HepG2 (cell line): ENCODE measurements around the gene TEX26. TPM values are rescaled to one million over a fixed set of nuclear protein-coding genes. Genes with fewer than 3 reads are reported as not detected.

Experiments used
- ATAC-seq: fragments of 200-7000 bp; cut with Tn5 transposase; 3 replicates; pipeline ENCODE4 v1.9.1; 2020; ENCODE audit warnings: mild to moderate bottlenecking, moderate library complexity
- BruUV-seq: library from RNA; stranded (reverse); fragments of 400-500 nt; replicated peaks from 2 replicates; lab custom pipeline; 2021; lab: Mats Ljungman, UMichigan
- CTCF ChIA-PET: fragments of 300-600 bp; formaldehyde crosslinking; extraction: SDS; loops from one replicate; lab custom pipeline; 2021; ENCODE audit warnings: low total read pairs, inconsistent platforms, low intra/inter-chr PET ratio; lab: Yijun Ruan, JAX
- POLR2A ChIA-PET: fragments of 350-600 bp; sonication (Branson Sonifier 250); formaldehyde crosslinking; loops from one replicate; lab custom pipeline; 2020; ENCODE audit warnings: antibody characterized with exemption, inconsistent platforms; lab: Yijun Ruan, JAX
- DNase-seq: peaks from one replicate; pipeline ENCODE4 v3.0.0-alpha.2; 2015; ENCODE audit warnings: low spot score
- FAIRE-seq: peaks from 3 replicates; lab custom pipeline; 2011; peaks lifted over from hg19 to GRCh38; lab: Jason Lieb, UNC
- H2AFZ ChIP-seq: one replicate; pipeline ENCODE4 v1.6.1; 2011; ENCODE audit warnings: low read length, inconsistent platforms
- H3K27ac ChIP-seq: fragments of 300-600 bp; 3 replicates; pipeline ENCODE4 v1.8.0; 2011; ENCODE audit warnings: mixed run types, mild to moderate bottlenecking, mixed read lengths, low read length, inconsistent platforms; ENCODE audit not compliant: insufficient read depth; ENCODE audit errors: extremely low read length
- H3K27me3 ChIP-seq, 2 experiments: fragments of 200-600 bp in 1 of 2; 2 replicates in 1 of 2; 3 replicates in 1 of 2; pipeline versions ENCODE4 v1.6.0 to v1.8.0; 2011; ENCODE audit warnings: low read length in 2 of 2, mild to moderate bottlenecking in 2 of 2, moderate library complexity in 2 of 2, inconsistent platforms in 1 of 2; ENCODE audit not compliant: insufficient read depth in 2 of 2, control insufficient read depth in 1 of 2
- H3K36me3 ChIP-seq, 2 experiments: fragments of 200-600 bp in 1 of 2; replicated peaks in 1 of 2; 2 replicates in 1 of 2; 3 replicates in 1 of 2; pipeline versions ENCODE4 v1.5.1 to v1.8.0; 2011; ENCODE audit warnings: low read length in 2 of 2, inconsistent platforms in 1 of 2; ENCODE audit not compliant: insufficient read depth in 2 of 2, control insufficient read depth in 1 of 2
- H3K4me1 ChIP-seq: 2 replicates; pipeline ENCODE4 v1.5.1; 2012; ENCODE audit warnings: low read length, inconsistent platforms; ENCODE audit not compliant: insufficient read depth
- H3K4me2 ChIP-seq: 2 replicates; pipeline ENCODE4 v1.6.0; 2011; ENCODE audit warnings: low read depth, low read length, inconsistent platforms
- H3K4me3 ChIP-seq, 3 experiments: fragments of 200-600 bp in 1 of 3; sonication (generic), shearing (Covaris generic) in 1 of 3; replicated peaks in 1 of 3; 2 replicates each; pipeline ENCODE4 v1.5.1; 2011 to 2016; ENCODE audit warnings: low read length in 3 of 3, inconsistent platforms in 2 of 3, low read depth in 2 of 3, mild to moderate bottlenecking in 2 of 3, control low read depth in 1 of 3, mixed read lengths in 1 of 3; ENCODE audit not compliant: insufficient read depth in 1 of 3
- H3K79me2 ChIP-seq: one replicate; pipeline ENCODE4 v1.6.1; 2011; ENCODE audit warnings: low read length, inconsistent platforms; ENCODE audit not compliant: insufficient read depth
- H3K9ac ChIP-seq: 2 replicates; pipeline ENCODE4 v1.6.0; 2011; ENCODE audit warnings: mild to moderate bottlenecking, low read depth, low read length, inconsistent platforms; ENCODE audit not compliant: insufficient read depth
- H3K9me3 ChIP-seq: 2 replicates; pipeline ENCODE4 v1.5.1; 2012; ENCODE audit warnings: mild to moderate bottlenecking, low read length
- H4K20me1 ChIP-seq: 2 replicates; pipeline ENCODE4 v1.6.0; 2011; ENCODE audit warnings: inconsistent platforms, mild to moderate bottlenecking, low read length, moderate library complexity; ENCODE audit not compliant: insufficient read depth
- CEBPB ChIP-seq: IDR thresholded peaks from 2 replicates; pipeline ENCODE4 v1.6.1; 2011; ENCODE audit warnings: low read depth, low read length, improper control_type of control experiment, borderline replicate concordance
- CEBPG ChIP-seq: IDR thresholded peaks from 2 replicates; pipeline ENCODE4 v1.6.1; 2016
- HMGXB4 ChIP-seq, 2 experiments: sonication (generic) in 1 of 2; formaldehyde crosslinking in 1 of 2; IDR thresholded peaks; 2 replicates each; pipeline versions ENCODE4 v1.4.0 to v1.6.1; 2018 to 2020; ENCODE audit warnings: missing genetic modification reagents in 2 of 2, borderline replicate concordance in 1 of 2, low read depth in 1 of 2, mild to moderate bottlenecking in 1 of 2, missing biosample characterization in 1 of 2
- ISX ChIP-seq: sonication (generic); formaldehyde crosslinking; conservative IDR thresholded peaks from 2 replicates; pipeline ENCODE4 v1.5.0; 2020; ENCODE audit warnings: missing genetic modification reagents
- NFE2L2 ChIP-seq: fragments of 150-350 bp; IDR thresholded peaks from 2 replicates; pipeline ENCODE4 v1.6.1; 2014; ENCODE audit warnings: low read length
- NFIC ChIP-seq: IDR thresholded peaks from 2 replicates; pipeline ENCODE4 v1.6.1; 2012; ENCODE audit warnings: mild to moderate bottlenecking, low read length, inconsistent platforms
- ZFP91 ChIP-seq: sonication (generic); formaldehyde crosslinking; IDR thresholded peaks from 2 replicates; pipeline ENCODE4 v1.9.0; 2022; ENCODE audit warnings: missing genetic modification reagents, mild to moderate bottlenecking, borderline replicate concordance
- ZNF264 ChIP-seq: sonication (generic); formaldehyde crosslinking; IDR thresholded peaks from 2 replicates; pipeline ENCODE4 v1.4.0; 2020; ENCODE audit warnings: missing genetic modification reagents
- ZNF710 ChIP-seq: sonication (generic); formaldehyde crosslinking; IDR thresholded peaks from 2 replicates; pipeline ENCODE4 v1.5.0; 2020; ENCODE audit warnings: mild to moderate bottlenecking, missing genetic modification reagents, borderline replicate concordance
- ZNF761 ChIP-seq: sonication (generic); formaldehyde crosslinking; conservative IDR thresholded peaks from 2 replicates; pipeline ENCODE4 v1.4.0; 2020; ENCODE audit warnings: mild to moderate bottlenecking, missing genetic modification reagents
- WGBS: methylation state at CpG from one replicate; pipeline ENCODE4 v1.1.6; 2017; ENCODE audit warnings: low lambda C conversion rate; 5-methylcytosine and 5-hydroxymethylcytosine counted together
- in situ Hi-C: cut with HindIII; loops from 2 replicates; pipeline ENCODE4 v1.10.0; 2017; ENCODE audit warnings: low pct_unique_long_range_greater_than_20kb; ENCODE audit not compliant: extremely low pct_ligation_motif_present
- intact Hi-C: fragments of 100-400 bp; cut with micrococcal nuclease; formaldehyde crosslinking; loops from one replicate; pipeline ENCODE4 v1.10.0; 2022; ENCODE audit not compliant: unreplicated experiment
- polyA plus RNA-seq, 8 experiments: library from polyadenylated mRNA; depleted of rRNA in 3 of 8; stranded (reverse) in 7 of 8; unstranded in 1 of 8; fragments of >200 nt; fragmentation: Illumina TruSeq in 4 of 8; extraction: Trizol in 4 of 8; gene quantifications; 2 replicates each; pipeline versions ENCODE4 v1.2.1 to v1.2.3, GENCODE V29; 2011 to 2016; ENCODE audit warnings: low read depth in 4 of 8, missing spikeins in 1 of 8, mixed read lengths in 1 of 8; ENCODE audit not compliant: insufficient read depth in 1 of 8
- total RNA-seq, 5 experiments: library from RNA; depleted of rRNA; stranded (reverse); fragments of >200 nt; fragmentation: Illumina TruSeq; extraction: Trizol; gene quantifications; 2 replicates each; pipeline ENCODE4 v1.2.3, GENCODE V29; 2016; ENCODE audit warnings: low read depth in 1 of 5

TEX26 gene
- total and polyA plus RNA-seq, 2 of the 13 experiments (the other 11 are each of a cell fraction or from before 2014, with no cell fraction given) = not detected

- ChIA-PET CTCF (no interaction called here), POLR2A (no interaction called here)
- Histone ChIP-seq H3K4me2 (no peak overlapping the region), H3K4me1 (peaks cover 13% of the 10 kb centered on the region), H4K20me1 (no peaks in the 10 kb centered on the region), H3K36me3 (no peaks in the 10 kb centered on the region), H2AFZ (no peak overlapping the region), H3K9ac (no peak overlapping the region), H3K4me3 (no peak overlapping the region), H3K79me2 (no peaks in the 10 kb centered on the region), H3K9me3 (no peaks in the 10 kb centered on the region), H3K27me3 (no peaks in the 10 kb centered on the region), H3K27ac (no peak overlapping the region)
- intact Hi-C loops = no loop called here
- in situ Hi-C loops = no loop called here
- BruUV-seq = no TSS peak
- TF ChIP-seq ZNF264 (CRISPR knock-in tag) (no peak), CEBPB (peak; percentile 11; the same call in 1 of the 2 replicates)
- FAIRE-seq (no peak), ATAC-seq (no peak), DNase-seq (no peak)
- WGBS = 32% methylated on average over 5 of the region's 5 CpGs
Measured at GRCh38 chr13:30920162-30920909, 12.1 kb upstream of the TEX26 start.

- Histone ChIP-seq H3K4me2 (peak overlapping the region; percentile 15; the same call in 1 of the 2 replicates), H2AFZ (no peak overlapping the region), H3K79me2 (no peaks in the 10 kb centered on the region), H3K4me1 (peaks cover 13% of the 10 kb centered on the region), H3K9ac (no peak overlapping the region), H3K4me3 (no peak overlapping the region), H3K27ac (no peak overlapping the region), H3K9me3 (no peaks in the 10 kb centered on the region), H4K20me1 (no peaks in the 10 kb centered on the region), H3K27me3 (no peaks in the 10 kb centered on the region), H3K36me3 (no peaks in the 10 kb centered on the region)
- no TSS peak for BruUV-seq
- ChIA-PET POLR2A (no interaction called here), CTCF (no interaction called here)
- FAIRE-seq (no peak), ATAC-seq (peak; percentile 62), DNase-seq (no peak)
- 0% methylated on average over 1 of the region's 1 CpG for WGBS
- intact Hi-C loops (no loop called here), in situ Hi-C loops (no loop called here)
- TF ChIP-seq ZNF761 = no peak
- TF ChIP-seq HMGXB4 (CRISPR knock-in tag; IDR thresholded peaks at IDR 0.05; ENCODE audit: borderline replicate concordance in 1 of 2, low read depth in 1 of 2) = no peak
- TF ChIP-seq CEBPG = 0 out of 2 replicates have a peak, but pooled peaks have one; percentile 8
- no peak for TF ChIP-seq NFE2L2
- 0 out of 2 replicates have a peak, but pooled peaks have one; percentile 45 for TF ChIP-seq ZNF710 (CRISPR knock-in tag)
- no peak for TF ChIP-seq ZFP91 (CRISPR knock-in tag)
- TF ChIP-seq NFIC = no peak
- no peak for TF ChIP-seq ISX (CRISPR knock-in tag)
Measured at GRCh38 chr13:30923418-30923817, 9.0 kb upstream of the TEX26 start.
